SK-N-SH (cell line): ENCODE measurements around the gene NRIP1. TPM values are rescaled to one million over a fixed set of nuclear protein-coding genes. Genes with fewer than 3 reads are reported as not detected.

Source experiments
- CTCF ChIA-PET: fragments of 300-600, 350-600 bp; formaldehyde crosslinking; extraction: SDS; loops from one replicate; lab custom pipeline; 2021; lab: Yijun Ruan, JAX
- POLR2A ChIA-PET: fragments of 350-600 bp; sonication (Branson Sonifier 250); formaldehyde crosslinking; extraction: SDS; loops from one replicate; lab custom pipeline; 2020; ENCODE audit warnings: antibody characterized with exemption, inconsistent platforms; lab: Yijun Ruan, JAX
- DNase-seq: peaks from one replicate; pipeline ENCODE4 v3.0.0; 2012
- H2AFZ ChIP-seq: fragments of 200-600 bp; sonication (generic); 2 replicates; pipeline ENCODE4 v1.8.1; 2016; ENCODE audit warnings: antibody characterized with exemption, mild to moderate bottlenecking, low read depth
- H3F3A ChIP-seq: fragments of 200-600 bp; sonication (generic); replicated peaks from 2 replicates; pipeline ENCODE3; 2016; ENCODE audit warnings: antibody characterized with exemption, mild to moderate bottlenecking; ENCODE audit not compliant: insufficient read depth
- H3K27ac ChIP-seq, 2 experiments: fragments of 200-500 bp in 1 of 2; fragments of 200-600 bp in 1 of 2; sonication (Bioruptor generic) in 1 of 2; sonication (generic), shearing (Covaris generic) in 1 of 2; 2 replicates each; pipeline versions ENCODE4 v1.5.1 to v1.6.1; 2014 to 2016; ENCODE audit warnings: low read depth in 2 of 2, inconsistent platforms in 1 of 2, low read length in 1 of 2, mild to moderate bottlenecking in 1 of 2, mixed read lengths in 1 of 2
- H3K27me3 ChIP-seq: fragments of 200-600 bp; sonication (generic), shearing (Covaris generic); 2 replicates; pipeline ENCODE4 v1.6.1; 2016; ENCODE audit warnings: mixed run types; ENCODE audit not compliant: insufficient read depth
- H3K36me3 ChIP-seq, 2 experiments: fragments of 200-500 bp in 1 of 2; fragments of 200-600 bp in 1 of 2; sonication (Bioruptor generic) in 1 of 2; sonication (generic) in 1 of 2; replicated peaks in 1 of 2; 2 replicates each; pipeline versions ENCODE3 to v1.5.1; 2014 to 2016; ENCODE audit warnings: low read length in 1 of 2, mild to moderate bottlenecking in 1 of 2; ENCODE audit not compliant: insufficient read depth in 2 of 2, control insufficient read depth in 1 of 2
- H3K4me1 ChIP-seq, 2 experiments: fragments of 200-500 bp in 1 of 2; fragments of 200-600 bp in 1 of 2; sonication (Bioruptor generic) in 1 of 2; sonication (generic), shearing (Covaris generic) in 1 of 2; 2 replicates each; pipeline versions ENCODE4 v1.5.1 to v1.6.1; 2014 to 2016; ENCODE audit warnings: low read depth in 1 of 2, low read length in 1 of 2, mixed run types in 1 of 2; ENCODE audit not compliant: insufficient read depth in 2 of 2, control insufficient read depth in 1 of 2
- H3K4me2 ChIP-seq: fragments of 200-600 bp; sonication (generic), shearing (Covaris generic); 2 replicates; pipeline ENCODE4 v1.6.1; 2017; ENCODE audit warnings: mixed run types
- H3K4me3 ChIP-seq, 2 experiments: fragments of 200-500 bp in 1 of 2; fragments of 200-600 bp in 1 of 2; sonication (Bioruptor generic) in 1 of 2; sonication (generic), shearing (Covaris generic) in 1 of 2; 2 replicates each; pipeline versions ENCODE4 v1.5.1 to v1.8.1; 2014 to 2016; ENCODE audit warnings: low read depth in 2 of 2, inconsistent platforms in 1 of 2, low read length in 1 of 2, mild to moderate bottlenecking in 1 of 2, mixed read lengths in 1 of 2, moderate library complexity in 1 of 2
- H3K79me2 ChIP-seq: fragments of 200-600 bp; sonication (generic); 2 replicates; pipeline ENCODE4 v1.8.1; 2017; ENCODE audit warnings: mild to moderate bottlenecking; ENCODE audit not compliant: insufficient read depth
- H3K9ac ChIP-seq: fragments of 200-600 bp; sonication (generic); 2 replicates; pipeline ENCODE4 v1.6.1; 2017; ENCODE audit warnings: mixed run types
- H3K9me2 ChIP-seq: fragments of 200-600 bp; sonication (generic); 2 replicates; pipeline ENCODE4 v1.6.1; 2017; ENCODE audit warnings: mixed run types
- H3K9me3 ChIP-seq: fragments of 200-600 bp; sonication (generic); 2 replicates; pipeline ENCODE4 v1.6.1; 2017; ENCODE audit warnings: mixed run types, mild to moderate bottlenecking, moderate library complexity
- H4K20me1 ChIP-seq: fragments of 200-600 bp; sonication (generic); 2 replicates; pipeline ENCODE4 v1.6.1; 2017; ENCODE audit warnings: mild to moderate bottlenecking, mixed run types; ENCODE audit not compliant: insufficient read depth
- CHD2 ChIP-seq: fragments of 150-350 bp; IDR thresholded peaks from 2 replicates; pipeline ENCODE4 v1.6.1; 2018; ENCODE audit warnings: low read length; ENCODE audit not compliant: partially characterized antibody
- ELF1 ChIP-seq: IDR thresholded peaks from 2 replicates; pipeline ENCODE4 v1.4.0; 2012
- EP300 ChIP-seq, 2 experiments: IDR thresholded peaks; 2 replicates each; pipeline versions ENCODE4 v1.4.0 to v1.6.1; 2012; ENCODE audit warnings: borderline replicate concordance in 1 of 2, low read depth in 1 of 2, low read length in 1 of 2
- FOXM1 ChIP-seq: IDR thresholded peaks from 2 replicates; pipeline ENCODE4 v1.4.0; 2012; ENCODE audit warnings: low read depth, mild to moderate bottlenecking
- IRF3 ChIP-seq: fragments of 150-350 bp; IDR thresholded peaks from 2 replicates; pipeline ENCODE4 v1.6.1; 2016; ENCODE audit warnings: mild to moderate bottlenecking, low read depth, low read length
- NRF1 ChIP-seq: IDR thresholded peaks from 2 replicates; pipeline ENCODE4 v1.6.1; 2012; ENCODE audit warnings: low read depth, mild to moderate bottlenecking, low read length
- POLR2AphosphoS5 ChIP-seq: IDR thresholded peaks from 2 replicates; pipeline ENCODE4 v1.6.1; 2012; ENCODE audit warnings: low read depth, low read length
- RCOR1 ChIP-seq: fragments of 150-350 bp; IDR thresholded peaks from 2 replicates; pipeline ENCODE4 v1.6.1; 2017; ENCODE audit warnings: antibody characterized with exemption, low read length
- REST ChIP-seq: IDR thresholded peaks from 2 replicates; pipeline ENCODE4 v1.6.1; 2012; ENCODE audit warnings: mild to moderate bottlenecking, low read depth, low read length, moderate library complexity
- RFX5 ChIP-seq: IDR thresholded peaks from 2 replicates; pipeline ENCODE4 v1.6.1; 2012; ENCODE audit warnings: mild to moderate bottlenecking, improper control_type of control experiment, low read length
- SIN3A ChIP-seq: IDR thresholded peaks from 2 replicates; pipeline ENCODE4 v1.6.1; 2012; ENCODE audit warnings: low read depth, mild to moderate bottlenecking, low read length, moderate library complexity, borderline replicate concordance
- TAF1 ChIP-seq: IDR thresholded peaks from 2 replicates; pipeline ENCODE4 v1.6.1; 2012; ENCODE audit warnings: low read depth, mild to moderate bottlenecking, low read length, moderate library complexity, borderline replicate concordance
- WGBS: methylation state at CpG from one replicate; pipeline ENCODE4 v1.1.6; 2017; ENCODE audit warnings: low lambda C conversion rate; 5-methylcytosine and 5-hydroxymethylcytosine counted together
- polyA plus RNA-seq, 3 experiments: library from polyadenylated mRNA; depleted of rRNA; stranded (reverse); fragments of >200 nt; gene quantifications; 2 replicates each; pipeline ENCODE4 v1.2.3, GENCODE V29; 2012
- TF ChIP-seq, protein P1 (sequence below): IDR thresholded peaks from 2 replicates; pipeline ENCODE4 v1.4.0; 2012; ENCODE audit warnings: low read depth, borderline replicate concordance
- TF ChIP-seq, protein P2 (sequence below): fragments of 200-600 bp; sonication (generic); IDR thresholded peaks from 2 replicates; pipeline ENCODE4 v1.6.1; 2017; ENCODE audit warnings: antibody characterized with exemption, mild to moderate bottlenecking, moderate library complexity

The NRIP1 gene
- polyA plus RNA-seq, 1 of the 3 experiments (the other 2 are of a cell fraction), result 0.02 TPM

DNA sequence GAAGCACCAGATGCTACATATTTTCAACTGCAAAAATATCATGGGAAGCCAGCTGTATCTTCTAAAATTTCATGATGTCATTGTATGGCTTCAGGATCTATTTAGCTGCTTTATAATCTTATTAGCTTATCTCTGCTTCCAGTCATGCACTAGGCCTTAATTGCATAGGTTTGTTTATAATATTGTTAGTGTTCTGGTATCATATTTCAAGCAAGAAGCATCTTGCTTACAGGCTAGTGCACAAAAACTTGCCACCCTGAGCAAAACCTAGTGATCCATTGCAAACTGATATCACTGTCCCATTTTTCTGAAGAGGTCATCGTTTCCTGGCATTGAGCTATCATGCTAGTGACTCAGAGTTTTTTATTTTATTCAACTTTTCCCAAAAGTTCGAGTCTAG, 15.7 kb upstream of the NRIP1 start:
- no peak overlapping the region for H3K4me3 ChIP-seq
- no peaks in the 10 kb centered on the region for H3K9me3 ChIP-seq
- H3K9me2 ChIP-seq, result no peaks in the 10 kb centered on the region
- WGBS, result 2% methylated on average over 2 of the region's 2 CpGs
- H3K27ac ChIP-seq, result no peak overlapping the region
- DNase-seq, result peak; percentile 6
- ChIA-PET POLR2A (no interaction called here), CTCF (interaction anchor here (1.1 kb wide), 1 partner anchor 12 kb away, joined by 3 read pairs; no protein-coding TSS in a partner anchor)
- no peaks in the 10 kb centered on the region for H4K20me1 ChIP-seq
- no peak overlapping the region for H3K4me2 ChIP-seq
- H2AFZ ChIP-seq, result no peak overlapping the region
- H3K79me2 ChIP-seq, result no peaks in the 10 kb centered on the region
- no peaks in the 10 kb centered on the region; a peak in 1 of 4 replicates for H3K4me1 ChIP-seq
- TF ChIP-seq SIN3A (no peak), EP300 (IDR thresholded peaks at IDR 0.05; ENCODE audit: borderline replicate concordance in 1 of 2, low read depth in 1 of 2, low read length in 1 of 2) (peak in 1 of 2 experiments; percentile 66; a peak in 2 of 4 replicates), POLR2AphosphoS5 (no peak), RCOR1 (peak; percentile 85), CHD2 (peak; percentile 43)
- H3K36me3 ChIP-seq, result no peaks in the 10 kb centered on the region
- no peaks in the 10 kb centered on the region for H3F3A ChIP-seq
- H3K27me3 ChIP-seq, result no peaks in the 10 kb centered on the region
- H3K9ac ChIP-seq, result no peak overlapping the region

DNA sequence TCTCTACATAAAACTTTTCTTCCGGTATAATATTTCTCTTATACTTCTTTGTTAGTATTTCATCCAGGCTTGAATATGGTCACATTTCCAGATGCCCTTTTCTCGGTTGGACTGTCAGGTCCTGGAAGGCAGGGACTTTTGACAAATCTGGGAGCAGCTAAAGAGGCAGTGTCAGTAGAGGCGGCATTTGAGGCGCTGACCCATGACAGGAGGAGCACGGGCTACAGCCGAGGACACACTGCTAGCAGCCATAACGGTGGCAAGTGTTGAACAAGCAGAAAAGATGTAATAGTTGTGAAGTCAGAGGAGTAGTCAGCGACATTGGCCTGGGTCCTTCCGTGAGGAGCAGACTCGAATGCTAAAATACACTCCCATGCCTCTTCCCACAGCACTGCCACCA, 14.5 kb upstream of the NRIP1 start:
- Histone ChIP-seq H3F3A (no peaks in the 10 kb centered on the region), H3K4me3 (no peak overlapping the region), H3K9me3 (no peaks in the 10 kb centered on the region), H3K4me1 (no peaks in the 10 kb centered on the region; a peak in 1 of 4 replicates), H3K27me3 (no peaks in the 10 kb centered on the region), H3K4me2 (no peak overlapping the region), H3K27ac (no peak overlapping the region), H3K9me2 (no peaks in the 10 kb centered on the region), H3K9ac (no peak overlapping the region), H4K20me1 (no peaks in the 10 kb centered on the region), H3K36me3 (no peaks in the 10 kb centered on the region), H3K79me2 (no peaks in the 10 kb centered on the region), H2AFZ (no peak overlapping the region)
- DNase-seq, result no peak
- 44% methylated on average over 10 of the region's 10 CpGs for WGBS
- CTCF ChIA-PET, result no interaction called here
- TF ChIP-seq, protein P1, sequence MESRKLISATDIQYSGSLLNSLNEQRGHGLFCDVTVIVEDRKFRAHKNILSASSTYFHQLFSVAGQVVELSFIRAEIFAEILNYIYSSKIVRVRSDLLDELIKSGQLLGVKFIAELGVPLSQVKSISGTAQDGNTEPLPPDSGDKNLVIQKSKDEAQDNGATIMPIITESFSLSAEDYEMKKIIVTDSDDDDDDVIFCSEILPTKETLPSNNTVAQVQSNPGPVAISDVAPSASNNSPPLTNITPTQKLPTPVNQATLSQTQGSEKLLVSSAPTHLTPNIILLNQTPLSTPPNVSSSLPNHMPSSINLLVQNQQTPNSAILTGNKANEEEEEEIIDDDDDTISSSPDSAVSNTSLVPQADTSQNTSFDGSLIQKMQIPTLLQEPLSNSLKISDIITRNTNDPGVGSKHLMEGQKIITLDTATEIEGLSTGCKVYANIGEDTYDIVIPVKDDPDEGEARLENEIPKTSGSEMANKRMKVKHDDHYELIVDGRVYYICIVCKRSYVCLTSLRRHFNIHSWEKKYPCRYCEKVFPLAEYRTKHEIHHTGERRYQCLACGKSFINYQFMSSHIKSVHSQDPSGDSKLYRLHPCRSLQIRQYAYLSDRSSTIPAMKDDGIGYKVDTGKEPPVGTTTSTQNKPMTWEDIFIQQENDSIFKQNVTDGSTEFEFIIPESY, result no peak
- TF ChIP-seq POLR2AphosphoS5 (no peak), RFX5 (no peak), REST (no peak), FOXM1 (no peak), IRF3 (no peak), NRF1 (no peak), TAF1 (no peak), EP300 (IDR thresholded peaks at IDR 0.05; ENCODE audit: borderline replicate concordance in 1 of 2, low read depth in 1 of 2, low read length in 1 of 2) (no peak), ELF1 (no peak)
- TF ChIP-seq, protein P2, sequence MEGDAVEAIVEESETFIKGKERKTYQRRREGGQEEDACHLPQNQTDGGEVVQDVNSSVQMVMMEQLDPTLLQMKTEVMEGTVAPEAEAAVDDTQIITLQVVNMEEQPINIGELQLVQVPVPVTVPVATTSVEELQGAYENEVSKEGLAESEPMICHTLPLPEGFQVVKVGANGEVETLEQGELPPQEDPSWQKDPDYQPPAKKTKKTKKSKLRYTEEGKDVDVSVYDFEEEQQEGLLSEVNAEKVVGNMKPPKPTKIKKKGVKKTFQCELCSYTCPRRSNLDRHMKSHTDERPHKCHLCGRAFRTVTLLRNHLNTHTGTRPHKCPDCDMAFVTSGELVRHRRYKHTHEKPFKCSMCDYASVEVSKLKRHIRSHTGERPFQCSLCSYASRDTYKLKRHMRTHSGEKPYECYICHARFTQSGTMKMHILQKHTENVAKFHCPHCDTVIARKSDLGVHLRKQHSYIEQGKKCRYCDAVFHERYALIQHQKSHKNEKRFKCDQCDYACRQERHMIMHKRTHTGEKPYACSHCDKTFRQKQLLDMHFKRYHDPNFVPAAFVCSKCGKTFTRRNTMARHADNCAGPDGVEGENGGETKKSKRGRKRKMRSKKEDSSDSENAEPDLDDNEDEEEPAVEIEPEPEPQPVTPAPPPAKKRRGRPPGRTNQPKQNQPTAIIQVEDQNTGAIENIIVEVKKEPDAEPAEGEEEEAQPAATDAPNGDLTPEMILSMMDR, result no peak
- POLR2A ChIA-PET, result no interaction called here
